Peyer's patch (tissue), 4 donors: Measurements from ENCODE around the gene RFXANK. TPM values are rescaled to one million over a fixed set of nuclear protein-coding genes. Genes with fewer than 3 reads are reported as not detected.
A peak's percentile ranks its signal among the peaks of the same experiment; 100 is the strongest.

Experiments used
- DNase-seq, 3 donors: peaks; one replicate each; pipeline ENCODE4 v3.0.0-alpha.2; 2017 to 2019
- H3K27ac ChIP-seq, 4 donors: fragments of 200-600 bp; sonication (generic); one replicate each; pipeline ENCODE4 v1.5.1; 2016 to 2019
- H3K27me3 ChIP-seq, 2 donors: fragments of 200-600 bp; sonication (generic); one replicate each; pipeline ENCODE4 v1.5.1; 2019
- H3K36me3 ChIP-seq, 3 donors: fragments of 200-600 bp; sonication (generic); one replicate each; pipeline ENCODE4 v1.5.1; 2016 to 2019
- H3K4me1 ChIP-seq, 4 donors: fragments of 200-600 bp; sonication (generic); one replicate each; pipeline ENCODE4 v1.5.1; 2016 to 2019
- H3K4me3 ChIP-seq, 4 donors: fragments of 200-600 bp; sonication (generic); 1 replicate in 3 of 4; 2 replicates in 1 of 4; pipeline ENCODE4 v1.5.1; 2016 to 2019; ENCODE audit warnings: mild to moderate bottlenecking in 1 of 4
- H3K9me3 ChIP-seq, 4 donors: fragments of 200-600 bp; sonication (generic); one replicate each; pipeline ENCODE4 v1.5.1; 2016 to 2019; ENCODE audit warnings: mild to moderate bottlenecking in 1 of 4
- POLR2A ChIP-seq, 2 donors: fragments of 450-650 bp; IDR thresholded peaks; one replicate each; pipeline ENCODE4 v1.5.1; 2017; ENCODE audit warnings: antibody characterized with exemption in 2 of 2, mild to moderate bottlenecking in 2 of 2, moderate library complexity in 2 of 2
- total RNA-seq, 4 donors: library from RNA; depleted of rRNA; stranded (reverse); fragments of >200 nt; gene quantifications; one replicate each; pipeline ENCODE4 v1.1.0, GENCODE V29; 2016
- TF ChIP-seq, protein P1 (sequence below), 6 experiments: fragments of 450-650 bp in 4 of 6; fragments of 200-600 bp in 2 of 6; sonication (generic) in 1 of 6; IDR thresholded peaks; one replicate each; pipeline ENCODE4 v1.5.1; 2017 to 2019; ENCODE audit warnings: antibody characterized with exemption in 6 of 6, mild to moderate bottlenecking in 3 of 6, moderate library complexity in 1 of 6

RFXANK gene
- total RNA-seq, 4 donors from 2014 or later: 18.2 to 75.1 (median 51.9) TPM

DNA sequence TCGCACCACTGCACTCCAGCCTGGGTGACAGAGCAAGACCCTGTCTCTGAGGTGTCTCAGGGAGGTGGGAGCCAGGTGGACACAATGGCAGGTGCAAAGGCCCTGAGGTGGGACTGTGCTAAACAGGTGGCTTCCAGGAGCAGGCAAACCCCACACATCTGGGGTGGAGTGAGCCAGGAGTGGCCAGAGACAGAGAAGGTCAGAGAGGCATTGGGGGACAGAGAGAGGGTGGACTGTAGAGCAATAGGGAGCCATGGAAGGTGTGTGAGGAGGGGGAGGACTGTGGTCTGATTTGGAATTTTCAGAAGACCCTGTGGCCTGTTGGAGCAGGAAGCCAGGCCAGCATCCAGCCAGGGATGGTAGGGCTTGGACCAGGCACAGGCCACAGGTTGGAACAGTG is 26.7 kb upstream of the RFXANK start:
- DNase-seq: no peak
- Histone ChIP-seq H3K4me3 (no peak overlapping the region), H3K9me3 (no peaks in the 10 kb centered on the region), H3K27me3 (no peaks in the 10 kb centered on the region), H3K36me3 (no peaks in the 10 kb centered on the region), H3K4me1 (peaks cover 0 to 10% (median 5%) of the 10 kb centered on the region in 4 donors), H3K27ac (no peak overlapping the region)
- TF ChIP-seq, protein P1, sequence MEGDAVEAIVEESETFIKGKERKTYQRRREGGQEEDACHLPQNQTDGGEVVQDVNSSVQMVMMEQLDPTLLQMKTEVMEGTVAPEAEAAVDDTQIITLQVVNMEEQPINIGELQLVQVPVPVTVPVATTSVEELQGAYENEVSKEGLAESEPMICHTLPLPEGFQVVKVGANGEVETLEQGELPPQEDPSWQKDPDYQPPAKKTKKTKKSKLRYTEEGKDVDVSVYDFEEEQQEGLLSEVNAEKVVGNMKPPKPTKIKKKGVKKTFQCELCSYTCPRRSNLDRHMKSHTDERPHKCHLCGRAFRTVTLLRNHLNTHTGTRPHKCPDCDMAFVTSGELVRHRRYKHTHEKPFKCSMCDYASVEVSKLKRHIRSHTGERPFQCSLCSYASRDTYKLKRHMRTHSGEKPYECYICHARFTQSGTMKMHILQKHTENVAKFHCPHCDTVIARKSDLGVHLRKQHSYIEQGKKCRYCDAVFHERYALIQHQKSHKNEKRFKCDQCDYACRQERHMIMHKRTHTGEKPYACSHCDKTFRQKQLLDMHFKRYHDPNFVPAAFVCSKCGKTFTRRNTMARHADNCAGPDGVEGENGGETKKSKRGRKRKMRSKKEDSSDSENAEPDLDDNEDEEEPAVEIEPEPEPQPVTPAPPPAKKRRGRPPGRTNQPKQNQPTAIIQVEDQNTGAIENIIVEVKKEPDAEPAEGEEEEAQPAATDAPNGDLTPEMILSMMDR (IDR thresholded peaks at IDR 0.05): no peak
- no peak for TF ChIP-seq POLR2A (IDR thresholded peaks at IDR 0.05)

DNA sequence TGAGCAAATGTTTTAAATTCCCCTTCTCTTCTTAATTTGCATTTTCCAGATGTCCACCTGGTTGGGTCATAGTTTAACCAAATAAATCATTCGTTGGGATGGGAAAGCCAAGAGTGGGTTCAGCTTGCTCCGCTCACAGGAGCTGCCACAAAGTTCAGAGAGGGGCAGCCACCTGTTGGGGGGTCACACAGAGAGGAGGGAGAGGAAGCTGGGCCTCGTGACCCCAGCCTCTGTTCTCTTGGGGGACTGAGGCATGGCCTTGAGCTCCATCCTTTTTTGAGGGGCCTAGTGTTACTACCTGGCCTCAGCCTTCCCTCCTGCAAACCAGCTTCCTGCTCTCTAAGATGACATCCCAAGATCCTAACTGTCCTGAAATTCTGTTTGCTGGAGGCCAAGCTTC is 24.4 kb upstream of the RFXANK start:
- Histone ChIP-seq H3K4me1 (peaks cover 0 to 14% (median 7%) of the 10 kb centered on the region in 4 donors), H3K4me3 (no peak overlapping the region), H3K36me3 (no peaks in the 10 kb centered on the region), H3K27me3 (no peaks in the 10 kb centered on the region), H3K27ac (no peak overlapping the region), H3K9me3 (no peaks in the 10 kb centered on the region)
- no peak for TF ChIP-seq POLR2A (IDR thresholded peaks at IDR 0.05)
- TF ChIP-seq, protein P1 (IDR thresholded peaks at IDR 0.05): no peak
- DNase-seq: no peak

DNA sequence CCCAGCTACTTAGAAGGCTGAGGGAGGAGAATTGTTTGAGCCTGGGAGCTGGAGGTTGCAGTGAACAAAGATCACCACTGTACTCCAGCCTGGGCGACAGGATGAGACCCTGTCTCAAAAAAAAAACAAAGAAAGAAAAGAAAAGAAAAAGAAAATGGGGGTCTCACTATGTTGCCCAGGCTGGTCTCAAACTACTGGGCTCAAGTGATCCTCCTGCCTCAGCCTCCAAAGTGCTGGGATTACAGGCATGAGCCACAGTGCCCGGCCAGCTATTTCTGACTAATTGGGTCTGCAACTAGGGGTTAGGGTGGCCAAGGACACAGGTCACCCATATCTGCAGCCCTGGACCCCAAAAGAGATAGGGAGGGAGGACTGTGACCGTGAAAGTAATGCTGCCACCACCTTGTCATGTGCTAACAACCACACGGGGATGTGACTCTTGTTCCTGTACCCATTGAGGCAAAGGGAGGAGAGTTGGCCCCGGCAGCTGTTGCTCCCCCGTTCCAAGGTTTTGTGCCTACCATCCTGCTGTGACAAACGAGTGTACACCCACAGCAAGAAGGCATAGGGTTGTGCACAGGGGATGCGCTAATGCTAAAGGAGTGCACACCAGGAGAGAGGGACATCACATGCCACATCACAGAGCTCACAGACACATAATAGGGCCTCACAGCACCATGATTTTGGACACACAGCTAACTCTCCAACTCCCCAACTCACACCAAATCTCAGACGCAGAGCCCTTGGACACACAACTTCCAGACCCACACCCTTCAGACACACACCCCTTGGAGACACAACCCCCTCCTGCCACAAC is 22.6 kb upstream of the RFXANK start:
- Histone ChIP-seq H3K27me3 (no peaks in the 10 kb centered on the region), H3K4me3 (peak overlapping the region in 3 of 4 donors; percentile 37 to 43 (median 38)), H3K4me1 (peaks cover 0 to 14% (median 7%) of the 10 kb centered on the region in 4 donors), H3K36me3 (no peaks in the 10 kb centered on the region), H3K9me3 (no peaks in the 10 kb centered on the region), H3K27ac (no peak overlapping the region)
- TF ChIP-seq POLR2A (IDR thresholded peaks at IDR 0.05): no peak
- TF ChIP-seq, protein P1 (IDR thresholded peaks at IDR 0.05): no peak
- DNase-seq: no peak

DNA sequence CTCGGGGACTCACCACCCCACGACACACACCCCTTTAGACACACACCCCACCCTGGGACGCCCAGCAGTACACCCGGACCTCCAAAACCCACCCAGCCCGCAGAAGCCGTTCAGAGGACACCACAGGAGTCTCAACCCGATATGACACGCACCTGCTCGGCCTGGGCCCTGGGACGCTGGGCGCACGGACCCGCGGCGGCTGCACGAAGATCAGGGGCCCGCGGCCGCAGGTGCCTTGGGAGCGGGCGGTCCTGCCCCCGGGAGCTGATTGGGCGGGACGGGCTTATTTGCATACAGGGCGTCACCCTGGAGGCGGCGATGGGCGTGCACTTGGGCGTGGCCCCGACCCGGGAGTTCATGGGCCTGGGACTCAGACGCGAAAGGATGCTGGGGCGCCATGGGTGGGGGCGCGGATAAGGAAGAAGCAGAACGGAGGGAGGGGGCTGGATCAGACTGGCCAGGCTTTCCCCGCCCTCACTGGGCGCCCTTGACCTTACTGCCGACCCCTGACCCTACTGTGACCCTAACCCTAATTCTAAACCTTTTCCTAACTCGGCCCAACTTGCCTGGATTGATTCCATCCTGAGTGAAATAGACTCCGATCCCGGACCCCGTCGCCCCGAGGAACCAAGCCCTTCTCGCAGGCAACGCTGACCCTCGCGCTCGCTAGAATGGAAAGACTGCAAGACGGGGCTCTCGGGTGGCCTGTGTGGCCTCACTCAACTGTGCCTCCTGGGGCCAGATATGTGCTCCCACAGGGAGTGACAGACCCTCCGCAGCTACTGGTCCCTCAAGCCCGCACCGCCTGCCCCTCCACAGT is 21.8 kb upstream of the RFXANK start, which contains the start of gene MEF2B:
TSS of gene MEF2B (minus strand) at position 211 of the 820 bp plus-strand sequence. CDS start 19,528 bp downstream, outside the sequence.
- TF ChIP-seq, protein P1 (IDR thresholded peaks at IDR 0.05): no peak
- TF ChIP-seq POLR2A (IDR thresholded peaks at IDR 0.05): no peak
- peak within 1 kb of the TSS in 3 of 4 donors; percentile 37 to 43 (median 38) for H3K4me3 ChIP-seq
- H3K27me3 ChIP-seq: no peaks in the 10 kb centered on the region
- H3K4me1 ChIP-seq: peaks cover 0 to 14% (median 7%) of the 10 kb centered on the region in 4 donors
- H3K27ac ChIP-seq: no peak within 1 kb of the TSS
- DNase-seq: peak; percentile 85 to 91 (median 90)
- no peaks in the 10 kb centered on the region for H3K9me3 ChIP-seq
- no peaks in the 10 kb centered on the region for H3K36me3 ChIP-seq

DNA sequence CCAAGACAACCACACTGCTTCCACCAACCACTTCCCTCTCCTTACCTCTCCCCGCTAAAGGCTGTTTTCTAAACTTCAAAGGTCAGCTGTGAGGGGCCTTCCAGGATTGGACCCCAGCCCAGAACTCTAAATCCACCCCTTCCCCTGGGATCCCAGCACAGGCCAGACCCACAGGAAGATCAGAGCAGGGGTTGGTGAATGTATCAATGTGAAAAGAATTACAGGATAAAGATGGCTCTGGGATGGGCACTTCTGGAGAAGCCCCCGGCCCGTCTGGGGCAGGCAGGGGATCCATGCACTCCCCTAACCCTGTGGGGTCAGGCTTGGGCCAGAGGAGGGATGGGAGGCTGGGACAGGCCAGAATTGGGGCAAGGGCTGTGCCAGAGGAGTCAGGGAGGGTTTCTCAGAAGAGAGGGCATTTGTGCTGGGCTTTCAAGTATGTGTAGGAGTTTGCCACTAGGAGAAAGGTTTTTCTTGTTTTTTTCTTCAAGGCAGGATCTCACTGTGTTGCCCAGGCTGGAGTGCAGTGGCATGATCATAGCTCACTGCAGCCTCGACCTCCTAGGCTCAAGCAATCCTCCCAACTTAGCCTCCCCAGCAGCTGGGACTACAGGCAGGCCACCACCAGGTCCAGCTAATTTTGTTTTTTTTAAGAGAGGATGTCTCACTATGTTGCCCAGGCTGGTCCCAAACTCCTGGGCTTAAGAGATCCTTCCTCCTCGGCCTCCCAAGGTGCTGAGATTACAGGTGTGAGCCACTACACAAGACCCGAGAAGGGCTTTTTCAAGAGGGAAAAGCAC is 21.0 kb upstream of the RFXANK start:
- Histone ChIP-seq H3K27me3 (no peaks in the 10 kb centered on the region), H3K9me3 (no peaks in the 10 kb centered on the region), H3K36me3 (peaks cover 0 to 6% (median 0%) of the 10 kb centered on the region in 3 donors), H3K4me3 (no peak overlapping the region), H3K4me1 (peaks cover 0 to 14% (median 7%) of the 10 kb centered on the region in 4 donors), H3K27ac (no peak overlapping the region)
- TF ChIP-seq, protein P1 (IDR thresholded peaks at IDR 0.05): no peak
- no peak for TF ChIP-seq POLR2A (IDR thresholded peaks at IDR 0.05)
- DNase-seq: no peak
